Measurements from ENCODE around the gene LRRC63.

GRCh38 chr13:46195016-46195415 lies 16.7 kb upstream of the LRRC63 start:
- TF ChIP-seq CTCF (conservative IDR thresholded peaks at IDR 0.05) (no peak), ZFX (IDR thresholded peaks at IDR 0.05) (no peak)
